GDM1 (cell line): ENCODE data around the gene CYP2D6.
"Not testable (repeated sequence)": the region's sequence is repeated elsewhere in the genome, so short reads cannot be mapped to it uniquely, and the experiment has no call there.

ENCODE experiments used
- DNase-seq: peaks from one replicate; lab custom pipeline; 2025; lab: John Stamatoyannopoulos, UW

The CYP2D6 gene

DNA sequence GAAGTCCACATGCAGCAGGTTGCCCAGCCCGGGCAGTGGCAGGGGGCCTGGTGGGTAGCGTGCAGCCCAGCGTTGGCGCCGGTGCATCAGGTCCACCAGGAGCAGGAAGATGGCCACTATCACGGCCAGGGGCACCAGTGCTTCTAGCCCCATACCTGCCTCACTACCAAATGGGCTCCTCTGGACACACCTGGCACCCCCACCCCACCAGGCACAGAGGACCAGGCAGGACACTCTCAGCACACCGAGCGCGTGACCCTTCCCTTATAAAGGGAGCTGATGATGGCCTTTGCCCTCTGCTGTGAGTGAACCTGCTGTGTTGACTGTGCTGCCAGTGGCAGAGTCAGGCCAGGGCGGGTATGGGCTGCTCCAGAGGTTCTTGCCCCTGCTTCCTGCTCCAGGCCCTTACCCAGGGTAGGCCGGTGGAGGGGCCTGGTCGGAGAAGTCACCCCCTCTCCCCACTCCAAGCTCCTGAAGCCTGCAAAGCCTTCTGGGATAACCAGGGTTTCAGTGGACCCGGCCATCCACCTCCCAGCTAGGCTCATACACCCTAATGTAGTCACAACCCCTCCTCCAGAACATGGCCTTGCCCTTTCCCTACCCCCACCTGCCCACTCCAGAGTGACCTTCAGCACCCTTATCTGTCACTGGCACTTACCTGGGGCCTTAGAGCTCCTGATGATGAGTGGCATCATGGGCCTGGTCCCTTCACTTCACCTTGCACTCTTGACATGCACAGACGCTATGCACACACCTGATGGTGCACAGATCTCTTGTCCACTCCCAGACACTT, at the start of gene CYP2D6:
TSS of gene CYP2D6 (minus strand) at position 172 of the 793 bp plus-strand sequence. CDS start at position 153, 19 bp downstream.
- DNase-seq, result not testable (repeated sequence)

DNA sequence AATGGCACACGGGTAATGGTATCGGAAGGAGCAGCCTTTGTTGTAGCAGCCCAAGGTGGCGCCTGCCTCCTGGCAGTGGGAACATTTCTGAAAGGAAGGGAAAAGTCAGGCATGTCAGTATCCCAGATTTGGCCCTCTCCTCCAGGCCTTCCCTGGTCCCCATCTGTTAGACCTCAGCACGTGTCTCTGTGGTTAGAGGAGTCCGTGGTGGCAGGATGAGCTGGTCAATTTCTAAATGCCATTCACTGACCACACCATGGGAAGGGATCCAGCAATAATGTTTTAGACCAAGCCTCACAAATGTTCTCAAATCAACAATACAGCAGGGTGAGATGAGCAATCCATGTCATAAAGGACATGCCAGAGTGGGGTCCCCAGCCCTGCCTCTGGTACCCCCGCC, 49.0 kb upstream of the CYP2D6 start:
- no peak for DNase-seq

GRCh38 chr22:42178910-42179519, 48.4 kb upstream of the CYP2D6 start:
- no peak for DNase-seq

DNA sequence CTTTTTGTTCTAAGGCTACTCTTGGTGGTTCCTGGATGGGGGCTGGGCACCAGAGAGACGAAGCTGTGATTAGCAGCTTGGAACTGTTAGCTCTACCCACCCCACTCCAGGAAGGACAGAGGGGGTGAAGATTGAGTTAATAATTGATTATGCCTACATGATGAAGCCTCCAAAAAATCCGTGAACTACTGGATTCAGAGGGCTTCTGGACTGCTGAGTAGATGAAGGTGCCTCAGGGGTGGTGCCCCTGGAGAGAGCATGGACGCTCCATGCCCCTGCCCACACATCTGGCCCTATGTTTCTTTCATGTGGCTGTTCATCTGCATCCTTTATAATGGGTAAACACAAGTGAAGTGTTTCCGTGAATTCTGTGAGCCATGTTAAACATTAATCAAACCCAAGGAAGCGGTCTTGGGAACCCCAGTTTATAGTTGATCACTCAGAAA, 47.3 kb upstream of the CYP2D6 start:
- no peak for DNase-seq

DNA sequence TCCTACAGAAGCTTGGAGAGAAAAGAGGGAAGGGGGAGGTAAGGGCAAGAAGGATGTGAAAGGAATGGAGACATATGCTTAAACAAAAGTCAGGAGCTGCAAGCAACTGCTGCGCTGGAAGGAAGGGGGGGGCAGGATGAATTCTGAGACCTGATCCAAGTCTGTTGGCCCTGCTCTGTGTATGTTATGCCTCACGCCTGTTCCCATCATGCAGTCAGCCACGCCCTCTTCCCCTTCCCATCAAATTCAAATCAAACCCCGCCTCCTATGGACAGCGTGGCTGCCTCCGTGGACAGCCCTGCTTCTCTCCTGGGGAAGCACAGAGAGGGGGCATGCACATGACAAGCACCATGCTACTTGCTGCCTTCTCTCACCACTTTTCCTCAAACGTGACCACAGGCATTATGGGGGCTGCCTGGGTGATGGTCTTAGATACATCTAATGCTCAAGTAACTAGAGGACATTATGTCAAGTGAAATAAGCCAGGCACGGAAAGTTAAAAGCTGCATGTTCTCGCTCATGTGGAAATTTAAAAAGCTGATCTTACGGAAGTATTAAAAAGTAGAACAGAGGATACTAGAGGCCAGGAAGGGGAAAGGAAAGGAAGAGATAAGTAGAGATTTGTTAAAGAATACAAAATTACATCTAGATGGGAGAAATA, 45.8 kb upstream of the CYP2D6 start:
- no peak for DNase-seq

DNA sequence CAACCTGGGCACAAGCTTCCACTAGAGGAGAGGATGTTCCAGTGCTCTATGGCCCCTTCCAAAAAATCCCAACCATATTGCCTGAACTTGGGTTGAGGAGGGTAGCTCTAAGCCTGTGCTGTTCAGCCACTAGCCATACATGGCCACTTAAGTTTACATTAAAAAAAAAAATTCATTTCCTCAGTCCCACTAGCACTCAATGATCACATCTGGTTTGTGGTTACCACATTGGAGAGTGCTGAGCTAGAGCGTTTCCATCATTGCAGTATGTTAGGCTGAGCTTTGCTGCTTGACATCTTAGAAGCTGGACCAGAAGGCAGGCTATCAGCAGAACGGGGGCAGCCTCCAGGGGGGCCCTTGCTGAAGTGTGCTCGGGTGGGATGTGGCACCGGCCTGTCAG, 43.5 kb upstream of the CYP2D6 start:
- no peak for DNase-seq

GRCh38 chr22:42173183-42173926, 42.7 kb upstream of the CYP2D6 start:
- no peak for DNase-seq

DNA sequence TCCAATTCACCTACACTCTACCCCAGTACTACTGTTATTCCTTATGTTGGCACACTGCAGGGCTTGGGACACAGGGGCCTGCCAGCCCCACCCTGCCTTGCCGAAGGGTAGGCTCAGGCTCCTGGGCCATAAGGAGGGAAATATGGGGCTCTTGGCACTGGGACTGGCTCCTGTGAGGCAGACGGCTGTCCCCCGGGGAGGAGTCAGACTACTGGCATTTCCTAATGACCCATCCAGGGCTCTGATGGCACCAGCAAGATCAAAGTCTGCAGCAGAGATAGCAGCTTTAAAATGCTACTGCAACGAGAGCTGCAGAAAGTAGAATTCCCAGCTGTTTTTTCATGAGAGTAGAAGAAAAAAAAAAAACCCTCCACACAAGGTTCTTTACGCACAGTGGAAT, 42.2 kb upstream of the CYP2D6 start:
- no peak for DNase-seq

GRCh38 chr22:42171946-42172719, 41.5 kb upstream of the CYP2D6 start:
- no peak for DNase-seq

- no peak for DNase-seq
These were observed 40.8 kb upstream of the CYP2D6 start for GRCh38 chr22:42171417-42171816.

DNA sequence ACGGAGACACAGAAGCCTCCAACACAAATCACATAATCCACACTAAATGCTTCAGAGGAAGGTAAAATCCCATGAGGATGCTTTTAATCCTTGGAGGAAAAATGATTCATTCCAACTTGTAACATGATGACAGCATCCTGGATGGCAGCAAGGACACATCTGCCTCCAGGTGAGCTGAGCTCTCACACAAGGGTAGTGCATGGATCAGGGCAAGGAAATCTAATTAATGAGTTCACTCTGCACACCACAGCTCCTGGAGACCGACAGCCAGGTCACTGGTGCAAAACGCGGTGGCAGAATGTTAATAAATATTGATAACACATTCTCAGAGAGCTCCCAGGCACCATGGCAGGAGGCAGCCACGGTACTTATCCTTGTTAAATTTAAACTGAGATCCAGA, 40.3 kb upstream of the CYP2D6 start:
- DNase-seq, result no peak

DNA sequence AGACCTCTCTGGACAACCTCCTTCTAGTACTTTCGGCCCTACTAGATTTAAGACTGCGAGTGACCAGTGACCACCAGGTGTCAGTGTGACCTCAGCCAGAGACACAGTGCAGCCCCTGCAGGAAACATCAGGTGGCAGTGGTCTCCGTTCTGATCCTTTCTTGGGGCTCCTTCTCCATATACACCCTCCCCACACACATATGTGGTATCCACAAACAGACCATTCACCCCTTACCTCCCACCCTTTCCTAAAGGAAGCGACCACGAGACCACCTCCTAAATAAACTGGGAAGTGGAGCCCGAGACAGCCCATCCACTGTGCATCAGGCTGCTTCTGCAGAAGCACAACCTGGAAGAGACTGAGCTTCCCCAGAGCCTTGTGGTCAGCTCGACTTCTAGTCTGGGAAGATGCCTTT, 38.5 kb upstream of the CYP2D6 start:
- DNase-seq, result peak; percentile 70

DNA sequence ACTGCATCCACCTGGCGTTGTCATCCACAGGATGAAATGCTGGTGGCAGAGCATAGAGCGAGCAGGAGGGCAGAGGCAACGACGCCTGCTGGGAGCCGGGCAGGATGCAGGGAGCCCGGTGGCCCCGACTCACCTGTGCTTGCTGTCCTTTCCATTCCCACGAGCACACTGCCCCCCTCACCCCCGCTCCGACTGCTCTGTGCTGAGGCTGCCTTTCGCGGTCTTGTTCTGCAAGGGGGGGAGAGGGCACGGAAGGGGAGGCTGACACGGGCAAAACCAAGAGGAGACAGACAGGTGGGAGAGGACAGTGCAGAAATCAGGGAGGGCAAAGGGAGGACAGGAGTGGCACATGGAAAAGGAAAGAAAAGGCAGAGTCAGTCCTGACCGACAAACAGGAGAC, 37.9 kb upstream of the CYP2D6 start:
- no peak for DNase-seq

GRCh38 chr22:42167066-42167465, 36.5 kb upstream of the CYP2D6 start:
- DNase-seq, result no peak

DNA sequence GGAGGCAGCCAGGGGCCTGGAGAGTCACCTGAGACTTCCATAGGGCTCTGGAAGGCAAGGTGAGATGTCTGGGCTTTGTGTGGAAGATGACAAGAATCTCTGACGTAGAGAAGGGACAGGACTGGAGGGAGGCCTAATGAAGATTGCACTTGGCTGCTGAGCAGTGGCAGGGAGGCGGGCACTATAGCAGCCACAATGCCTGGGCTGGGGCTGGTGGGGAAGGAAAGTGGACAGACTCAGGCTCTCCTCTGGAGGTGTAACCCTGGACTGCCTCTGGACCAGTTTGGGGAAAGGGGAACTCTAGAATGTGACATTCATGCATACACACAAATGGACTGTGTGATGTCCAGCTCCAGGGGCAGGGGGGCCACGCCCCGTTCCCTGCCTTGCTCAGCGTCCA, 34.3 kb upstream of the CYP2D6 start:
- no peak for DNase-seq

DNA sequence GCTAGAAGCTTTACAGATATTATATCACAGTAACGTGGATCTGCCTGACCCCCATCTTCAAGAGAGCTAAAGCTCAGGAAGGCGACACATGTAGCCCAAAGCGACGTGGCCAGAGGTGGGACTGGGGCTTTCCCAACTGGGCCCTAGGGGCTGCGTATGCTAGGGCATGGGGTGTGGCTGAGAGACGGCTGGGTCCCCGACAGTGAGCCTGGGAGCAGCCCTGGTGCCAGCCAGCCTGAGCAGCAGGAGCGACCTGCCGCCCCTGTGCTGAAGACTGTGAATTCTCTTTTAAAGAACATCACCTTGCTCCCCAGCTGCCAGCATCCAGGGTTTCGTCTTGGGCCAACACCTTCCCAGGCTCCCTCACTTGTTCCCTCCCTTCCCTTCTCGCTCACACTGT, 32.9 kb upstream of the CYP2D6 start:
- no peak for DNase-seq

GRCh38 chr22:42162728-42163489, 32.3 kb upstream of the CYP2D6 start:
- DNase-seq, result no peak

DNA sequence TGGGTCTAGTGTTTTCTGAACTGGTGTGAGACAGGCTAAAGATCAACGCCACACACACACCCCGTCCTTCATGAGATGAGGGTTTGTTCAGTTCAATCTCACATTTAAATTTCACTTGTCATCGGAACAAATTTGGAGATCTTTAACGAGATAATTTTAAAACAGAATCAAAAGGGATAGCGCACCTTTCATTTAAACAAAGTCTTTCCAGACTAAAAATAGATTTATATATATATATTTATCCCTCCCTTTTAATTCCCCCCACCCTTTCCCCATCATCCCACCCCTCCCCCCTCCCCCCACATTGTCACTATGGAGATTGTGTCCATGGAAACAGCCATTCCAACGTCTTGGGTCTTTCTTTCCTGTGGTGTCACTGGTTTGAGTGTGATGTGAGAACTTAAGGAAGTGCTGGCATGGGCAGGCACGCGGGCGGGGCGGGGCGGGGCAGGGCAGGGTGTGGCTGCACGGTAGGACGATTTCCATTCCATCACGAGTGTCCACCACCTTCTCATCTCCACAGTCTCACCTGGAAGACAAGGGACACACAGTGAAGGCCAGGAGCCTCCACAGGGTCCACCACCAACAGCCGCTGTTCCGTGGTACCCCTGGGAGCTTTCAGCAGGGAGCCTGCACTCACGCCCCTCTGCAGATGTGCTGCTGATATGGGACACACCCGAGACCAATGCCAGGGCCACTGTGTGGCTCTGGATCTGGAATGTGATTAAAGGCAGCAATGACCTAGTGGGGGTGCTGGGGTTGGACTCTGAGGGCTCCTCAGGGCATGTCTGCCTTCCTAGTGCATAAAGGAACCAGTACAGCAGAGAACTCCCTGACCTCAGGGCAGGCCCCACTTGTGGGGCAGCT, 30.5 kb upstream of the CYP2D6 start:
- DNase-seq, result no peak

- DNase-seq, result no peak
These were observed 29.6 kb upstream of the CYP2D6 start for GRCh38 chr22:42160251-42160650.
